KBM-7 (cell line): Measurements from ENCODE around the gene OR2AE1.
"Not testable (repeated sequence)": the region's sequence is repeated elsewhere in the genome, so short reads cannot be mapped to it uniquely, and the experiment has no call there.

Experiments
- DNase-seq: peaks from one replicate; pipeline ENCODE4 v3.0.0-alpha.2; 2015
- in situ Hi-C: fragments of 300-500 bp; cut with MboI; formaldehyde crosslinking; loops from 2 replicates; pipeline ENCODE4 v1.14.3; 2020; ENCODE audit warnings: low sequenced_read_pairs, low pct_unique_long_range_greater_than_20kb, mixed read lengths

Gene OR2AE1

GRCh38 chr7:99867477-99867876 lies 9.4 kb downstream of the OR2AE1 start:
- DNase-seq, in situ Hi-C loops: not testable (repeated sequence)

GRCh38 chr7:99863847-99864440 lies 12.9 kb downstream of the OR2AE1 start:
- in situ Hi-C loops, result no loop called here
- DNase-seq, result no peak

- in situ Hi-C loops, result no loop called here
- no peak for DNase-seq
These were observed 16.3 kb downstream of the OR2AE1 start for GRCh38 chr7:99860281-99861127.

GRCh38 chr7:99855236-99855635 lies 21.6 kb downstream of the OR2AE1 start:
- in situ Hi-C loops, result no loop called here
- no peak for DNase-seq

- no peak for DNase-seq
- in situ Hi-C loops, result no loop called here
These were observed 28.2 kb downstream of the OR2AE1 start for GRCh38 chr7:99848420-99849216.

GRCh38 chr7:99844328-99844727 lies 32.5 kb downstream of the OR2AE1 start:
- in situ Hi-C loops, result no loop called here
- no peak for DNase-seq

GRCh38 chr7:99843808-99844207 lies 33.0 kb downstream of the OR2AE1 start:
- in situ Hi-C loops, result no loop called here
- DNase-seq, result no peak

- in situ Hi-C loops, result no loop called here
- DNase-seq, result no peak
These were observed 33.9 kb downstream of the OR2AE1 start for GRCh38 chr7:99842926-99843325.

- DNase-seq, result no peak
- in situ Hi-C loops, result no loop called here
These were observed 36.5 kb downstream of the OR2AE1 start for GRCh38 chr7:99840136-99840869.

GRCh38 chr7:99839287-99840021 lies 37.4 kb downstream of the OR2AE1 start:
- no peak for DNase-seq
- in situ Hi-C loops, result no loop called here

- in situ Hi-C loops, result no loop called here
- peak; percentile 4 for DNase-seq
These were observed 39.0 kb downstream of the OR2AE1 start for GRCh38 chr7:99837649-99838361.

GRCh38 chr7:99835189-99835588 lies 41.6 kb downstream of the OR2AE1 start:
- in situ Hi-C loops, result no loop called here

GRCh38 chr7:99834382-99834781 lies 42.5 kb downstream of the OR2AE1 start:
- in situ Hi-C loops, result no loop called here
- no peak for DNase-seq

More at GRCh38 chr7:99835189-99835588, 41.6 kb downstream of the OR2AE1 start:
- DNase-seq, result no peak

GRCh38 chr7:99833289-99833877 lies 43.5 kb downstream of the OR2AE1 start:
- DNase-seq, result no peak
- in situ Hi-C loops, result no loop called here

- no peak for DNase-seq
- in situ Hi-C loops, result no loop called here
These were observed 45.2 kb downstream of the OR2AE1 start for GRCh38 chr7:99831595-99831994.

GRCh38 chr7:99829524-99830160 lies 47.2 kb downstream of the OR2AE1 start:
- no peak for DNase-seq
- in situ Hi-C loops, result no loop called here

GRCh38 chr7:99828811-99829210 lies 48.0 kb downstream of the OR2AE1 start:
- in situ Hi-C loops, result no loop called here
- no peak for DNase-seq
